ENCODE data around the gene MTRF1L.

DNA sequence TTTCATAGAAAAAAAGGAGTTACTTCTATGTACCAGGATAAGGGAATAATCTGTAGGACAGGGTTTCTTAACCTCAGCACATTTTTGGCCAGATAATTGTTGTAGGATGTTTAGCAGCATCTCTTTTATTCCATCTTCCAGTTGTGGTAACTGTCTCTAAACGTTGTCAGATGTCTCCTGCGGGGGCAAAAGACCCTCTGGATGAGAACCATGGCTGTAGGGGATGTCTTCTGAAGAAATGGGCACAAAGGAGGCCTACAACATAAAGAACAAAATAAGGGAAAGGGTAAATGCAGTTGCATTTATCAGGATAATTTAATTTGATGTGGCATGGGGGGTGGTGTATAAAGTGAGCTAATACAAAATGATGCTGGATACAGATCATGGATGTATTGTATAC, 15.5 kb downstream of the MTRF1L start:
- no peak for TF ChIP-seq POLR2A (IDR thresholded peaks at IDR 0.05; ENCODE audit: low read length)
- TF ChIP-seq GATA1 (IDR thresholded peaks at IDR 0.05; ENCODE audit: low read depth, low read length), result no peak

All from erythroblast (primary cell).